Fibroblast of pulmonary artery (primary cell): ENCODE data around the gene CDH23.
"Not testable (repeated sequence)": the region's sequence is repeated elsewhere in the genome, so short reads cannot be mapped to it uniquely, and the experiment has no call there.

Experiments used
- DNase-seq: peaks from one replicate; pipeline ENCODE4 v3.0.0-alpha.2; 2010; ENCODE audit warnings: low read depth
- H3K4me3 ChIP-seq: replicated peaks from 2 replicates; pipeline ENCODE4 v1.5.1; 2011; ENCODE audit warnings: low read depth, mild to moderate bottlenecking, control low read depth, low read length, moderate library complexity
- TF ChIP-seq, protein P1 (sequence below): IDR thresholded peaks from 2 replicates; pipeline ENCODE4 v1.5.1; 2011; ENCODE audit warnings: mild to moderate bottlenecking, control low read depth, low read length, inconsistent platforms; ENCODE audit errors: missing control alignments

Gene CDH23

DNA sequence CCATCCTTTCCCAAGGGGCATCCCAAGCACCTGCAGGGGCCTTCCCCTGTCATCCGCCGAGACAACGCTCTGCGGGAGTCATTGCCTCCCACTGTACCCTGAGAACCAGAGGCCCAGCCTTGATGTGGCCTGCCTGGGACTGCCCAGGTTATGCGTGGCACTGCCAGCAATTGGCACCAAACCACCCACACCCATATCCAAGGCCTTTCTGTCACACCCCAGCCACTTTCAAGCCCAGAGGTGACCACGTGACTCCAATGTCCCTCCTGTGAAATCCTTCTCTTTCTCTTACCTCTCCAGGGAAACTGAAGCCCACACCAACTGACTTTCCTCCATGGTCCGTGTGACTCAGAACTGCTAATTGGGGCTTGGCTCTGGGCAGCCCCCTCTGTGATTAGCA lies 198.9 kb downstream of the CDH23 start:
- TF ChIP-seq, protein P1, sequence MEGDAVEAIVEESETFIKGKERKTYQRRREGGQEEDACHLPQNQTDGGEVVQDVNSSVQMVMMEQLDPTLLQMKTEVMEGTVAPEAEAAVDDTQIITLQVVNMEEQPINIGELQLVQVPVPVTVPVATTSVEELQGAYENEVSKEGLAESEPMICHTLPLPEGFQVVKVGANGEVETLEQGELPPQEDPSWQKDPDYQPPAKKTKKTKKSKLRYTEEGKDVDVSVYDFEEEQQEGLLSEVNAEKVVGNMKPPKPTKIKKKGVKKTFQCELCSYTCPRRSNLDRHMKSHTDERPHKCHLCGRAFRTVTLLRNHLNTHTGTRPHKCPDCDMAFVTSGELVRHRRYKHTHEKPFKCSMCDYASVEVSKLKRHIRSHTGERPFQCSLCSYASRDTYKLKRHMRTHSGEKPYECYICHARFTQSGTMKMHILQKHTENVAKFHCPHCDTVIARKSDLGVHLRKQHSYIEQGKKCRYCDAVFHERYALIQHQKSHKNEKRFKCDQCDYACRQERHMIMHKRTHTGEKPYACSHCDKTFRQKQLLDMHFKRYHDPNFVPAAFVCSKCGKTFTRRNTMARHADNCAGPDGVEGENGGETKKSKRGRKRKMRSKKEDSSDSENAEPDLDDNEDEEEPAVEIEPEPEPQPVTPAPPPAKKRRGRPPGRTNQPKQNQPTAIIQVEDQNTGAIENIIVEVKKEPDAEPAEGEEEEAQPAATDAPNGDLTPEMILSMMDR = no peak
- no peak for DNase-seq
- no peak overlapping the region for H3K4me3 ChIP-seq

DNA sequence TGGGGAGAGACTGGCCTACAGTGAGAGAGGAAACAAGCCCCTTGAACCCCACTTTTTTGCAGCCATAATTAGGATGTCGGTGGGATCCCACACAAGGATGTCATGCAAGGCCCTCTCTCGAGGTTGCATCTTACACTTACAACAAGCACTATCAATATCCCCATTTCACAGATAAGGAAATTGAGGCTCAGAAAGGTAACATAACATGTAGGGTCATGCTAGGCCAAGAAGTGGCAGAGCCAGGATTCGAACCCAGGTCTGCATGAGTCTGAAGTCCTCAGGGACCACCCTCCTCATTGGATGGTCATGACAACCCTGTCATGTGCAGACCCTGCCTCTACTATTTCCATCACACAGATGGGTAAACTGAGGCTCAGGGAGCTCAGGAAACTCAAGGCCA lies 199.4 kb downstream of the CDH23 start:
- no peak for DNase-seq
- no peak overlapping the region for H3K4me3 ChIP-seq
- TF ChIP-seq, protein P1 = no peak

DNA sequence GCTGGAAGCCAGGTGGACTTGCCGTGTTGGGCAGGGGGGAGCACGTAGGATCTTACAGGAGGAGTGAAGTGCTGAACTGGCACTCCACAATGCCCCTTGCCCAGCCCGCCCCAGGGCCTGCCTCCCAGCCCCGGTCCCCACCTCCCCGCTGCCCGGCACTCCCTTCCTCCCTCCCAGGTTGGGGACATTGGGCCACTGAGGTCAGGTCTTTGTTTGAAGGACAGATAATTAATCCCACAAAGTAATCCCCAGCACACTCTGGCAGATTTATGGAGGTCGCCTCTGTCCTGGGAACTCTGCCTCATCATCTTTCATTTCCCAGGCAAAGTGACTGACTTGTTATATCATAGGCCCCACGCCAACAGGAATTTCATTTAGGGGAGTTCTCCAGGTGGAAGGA lies 200.0 kb downstream of the CDH23 start:
- TF ChIP-seq, protein P1 = no peak
- DNase-seq = no peak
- H3K4me3 ChIP-seq = no peak overlapping the region

GRCh38 chr10:71597821-71598498 lies 201.2 kb downstream of the CDH23 start:
- TF ChIP-seq, protein P1 = no peak
- peak; percentile 14 for DNase-seq
- H3K4me3 ChIP-seq = no peak overlapping the region

- peak; percentile 61 for DNase-seq
- no peak overlapping the region for H3K4me3 ChIP-seq
Observed at GRCh38 chr10:71598621-71599055, 201.9 kb downstream of the CDH23 start.

GRCh38 chr10:71599518-71599917 lies 202.8 kb downstream of the CDH23 start:
- no peak overlapping the region for H3K4me3 ChIP-seq
- DNase-seq = no peak
- TF ChIP-seq, protein P1 = no peak

More at GRCh38 chr10:71598621-71599055, 201.9 kb downstream of the CDH23 start:
- TF ChIP-seq, protein P1 = no peak

DNA sequence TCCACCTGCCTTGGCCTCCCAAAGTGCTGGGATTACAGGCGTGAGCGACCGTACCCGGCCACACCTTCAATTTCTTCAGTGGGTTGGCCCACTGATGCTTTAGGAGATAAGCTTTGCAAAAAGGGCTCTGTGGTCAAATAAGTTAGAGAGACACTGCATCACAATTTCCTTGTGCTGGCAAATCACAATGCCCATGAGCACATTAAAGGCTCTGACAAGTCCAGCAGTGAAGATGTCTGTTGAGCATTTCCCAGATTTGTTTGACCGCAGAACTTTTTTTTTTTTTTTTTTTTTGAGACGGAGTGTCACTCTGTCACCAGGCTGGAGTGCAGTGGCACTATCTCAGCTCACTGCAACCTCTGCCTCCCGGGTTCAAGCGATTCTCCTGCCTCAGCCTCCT lies 203.5 kb downstream of the CDH23 start:
- not testable (repeated sequence) for H3K4me3 ChIP-seq, DNase-seq
